LNCaP clone FGC (cell line): ENCODE results near the gene MTG2.

ENCODE experiments used
- DNase-seq: peaks from one replicate; pipeline ENCODE4 v3.0.0-alpha.2; 2011; ENCODE audit warnings: low read depth
- H3K4me3 ChIP-seq: 2 replicates; pipeline ENCODE4 v1.5.1; 2011; ENCODE audit warnings: mild to moderate bottlenecking, low read depth, low read length, control low read depth
- TF ChIP-seq, protein P1 (sequence below): IDR thresholded peaks from 2 replicates; pipeline ENCODE4 v1.5.1; 2012; ENCODE audit warnings: mild to moderate bottlenecking; ENCODE audit not compliant: control insufficient read depth, insufficient read depth; ENCODE audit errors: extremely low read depth

Gene MTG2

DNA sequence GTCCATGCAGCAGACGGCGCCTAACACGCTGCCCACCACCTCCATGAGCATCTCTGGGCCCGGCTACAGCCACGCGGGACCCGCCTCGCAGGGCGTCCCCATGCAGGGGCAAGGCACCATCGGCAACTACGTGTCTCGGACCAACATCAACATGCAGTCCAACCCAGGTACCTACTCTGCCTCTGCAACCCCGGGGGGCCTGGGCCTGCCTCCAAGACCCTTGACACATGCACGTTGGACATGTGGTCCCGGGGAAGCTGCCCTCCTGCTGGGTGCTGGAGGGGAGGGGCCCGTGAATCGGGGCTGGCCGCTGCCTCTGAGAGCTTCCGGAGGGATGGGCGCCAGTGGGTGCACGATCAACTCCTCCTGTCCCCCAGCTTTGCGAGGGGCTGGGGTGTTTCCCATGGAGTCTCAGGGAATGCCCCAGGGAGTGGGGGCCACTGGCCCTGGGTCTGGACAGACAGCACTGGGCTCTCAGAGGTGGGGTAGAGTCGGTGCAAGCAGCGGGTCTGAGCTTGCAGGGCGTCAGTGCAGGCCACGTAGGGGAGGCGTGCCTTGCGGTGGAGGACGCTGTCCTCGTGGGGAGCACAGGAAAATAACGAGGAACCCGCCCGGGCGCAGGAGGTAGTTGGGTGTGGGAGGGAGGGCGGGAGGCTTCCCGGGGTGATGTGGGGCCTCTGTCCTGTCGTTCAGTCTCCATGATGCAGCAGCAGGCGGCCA, 19.9 kb upstream of the MTG2 start:
- no peak overlapping the region for H3K4me3 ChIP-seq
- DNase-seq = no peak
- TF ChIP-seq, protein P1, sequence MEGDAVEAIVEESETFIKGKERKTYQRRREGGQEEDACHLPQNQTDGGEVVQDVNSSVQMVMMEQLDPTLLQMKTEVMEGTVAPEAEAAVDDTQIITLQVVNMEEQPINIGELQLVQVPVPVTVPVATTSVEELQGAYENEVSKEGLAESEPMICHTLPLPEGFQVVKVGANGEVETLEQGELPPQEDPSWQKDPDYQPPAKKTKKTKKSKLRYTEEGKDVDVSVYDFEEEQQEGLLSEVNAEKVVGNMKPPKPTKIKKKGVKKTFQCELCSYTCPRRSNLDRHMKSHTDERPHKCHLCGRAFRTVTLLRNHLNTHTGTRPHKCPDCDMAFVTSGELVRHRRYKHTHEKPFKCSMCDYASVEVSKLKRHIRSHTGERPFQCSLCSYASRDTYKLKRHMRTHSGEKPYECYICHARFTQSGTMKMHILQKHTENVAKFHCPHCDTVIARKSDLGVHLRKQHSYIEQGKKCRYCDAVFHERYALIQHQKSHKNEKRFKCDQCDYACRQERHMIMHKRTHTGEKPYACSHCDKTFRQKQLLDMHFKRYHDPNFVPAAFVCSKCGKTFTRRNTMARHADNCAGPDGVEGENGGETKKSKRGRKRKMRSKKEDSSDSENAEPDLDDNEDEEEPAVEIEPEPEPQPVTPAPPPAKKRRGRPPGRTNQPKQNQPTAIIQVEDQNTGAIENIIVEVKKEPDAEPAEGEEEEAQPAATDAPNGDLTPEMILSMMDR = no peak

DNA sequence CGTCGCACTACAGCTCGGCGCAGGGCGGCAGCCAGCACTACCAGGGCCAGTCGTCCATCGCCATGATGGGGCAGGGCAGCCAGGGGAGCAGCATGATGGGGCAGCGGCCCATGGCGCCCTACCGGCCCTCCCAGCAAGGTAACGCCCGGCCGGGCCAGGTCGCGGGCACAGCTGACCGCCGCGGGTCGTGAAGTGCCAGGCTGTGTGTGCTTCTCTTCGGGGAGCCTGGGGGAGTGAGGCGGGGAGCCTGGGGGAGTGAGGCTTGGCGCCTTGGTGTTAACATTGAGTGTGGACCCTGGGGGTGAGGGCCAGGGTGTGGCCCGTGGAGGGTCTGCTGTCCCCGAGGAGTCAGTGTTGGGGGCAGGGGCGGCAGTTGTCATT, 19.4 kb upstream of the MTG2 start:
- H3K4me3 ChIP-seq = no peak overlapping the region
- TF ChIP-seq, protein P1 = no peak
- DNase-seq = no peak

DNA sequence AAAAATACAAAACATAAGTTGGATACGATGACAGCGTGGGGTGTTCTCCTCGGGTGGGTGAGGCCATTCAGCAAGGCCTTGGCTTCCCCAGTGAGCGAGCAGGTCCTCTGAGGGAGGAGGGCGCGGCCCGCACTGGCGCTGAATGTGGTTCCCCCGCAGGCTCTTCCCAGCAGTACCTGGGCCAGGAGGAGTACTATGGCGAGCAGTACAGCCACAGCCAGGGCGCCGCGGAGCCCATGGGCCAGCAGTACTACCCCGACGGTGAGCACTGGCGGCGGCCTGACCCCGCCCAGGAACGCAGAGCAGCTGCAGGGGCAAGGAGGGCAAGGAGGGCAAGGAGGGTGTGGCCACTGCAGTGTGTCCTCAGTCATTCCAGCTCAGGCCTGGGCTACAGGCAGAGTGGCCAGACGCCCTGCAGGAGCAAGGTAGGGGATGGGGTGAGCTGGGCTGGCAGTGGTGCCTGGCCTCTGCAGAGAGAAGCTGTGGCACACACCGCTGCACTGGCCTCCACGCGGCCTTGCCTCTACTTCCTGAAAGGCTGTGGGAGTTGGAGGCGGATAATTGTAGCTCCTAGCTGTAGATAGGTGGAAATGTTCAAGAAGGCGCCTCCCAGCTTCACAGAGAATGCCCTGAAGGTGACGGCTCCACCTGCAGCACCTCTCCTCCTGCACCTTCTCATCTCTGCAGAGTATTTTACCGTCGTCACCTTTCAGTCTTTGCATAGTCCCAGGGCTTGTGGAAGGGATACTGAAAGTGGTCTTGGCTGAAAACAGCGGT, 18.7 kb upstream of the MTG2 start:
- DNase-seq = no peak
- TF ChIP-seq, protein P1 = no peak
- H3K4me3 ChIP-seq = no peak overlapping the region

DNA sequence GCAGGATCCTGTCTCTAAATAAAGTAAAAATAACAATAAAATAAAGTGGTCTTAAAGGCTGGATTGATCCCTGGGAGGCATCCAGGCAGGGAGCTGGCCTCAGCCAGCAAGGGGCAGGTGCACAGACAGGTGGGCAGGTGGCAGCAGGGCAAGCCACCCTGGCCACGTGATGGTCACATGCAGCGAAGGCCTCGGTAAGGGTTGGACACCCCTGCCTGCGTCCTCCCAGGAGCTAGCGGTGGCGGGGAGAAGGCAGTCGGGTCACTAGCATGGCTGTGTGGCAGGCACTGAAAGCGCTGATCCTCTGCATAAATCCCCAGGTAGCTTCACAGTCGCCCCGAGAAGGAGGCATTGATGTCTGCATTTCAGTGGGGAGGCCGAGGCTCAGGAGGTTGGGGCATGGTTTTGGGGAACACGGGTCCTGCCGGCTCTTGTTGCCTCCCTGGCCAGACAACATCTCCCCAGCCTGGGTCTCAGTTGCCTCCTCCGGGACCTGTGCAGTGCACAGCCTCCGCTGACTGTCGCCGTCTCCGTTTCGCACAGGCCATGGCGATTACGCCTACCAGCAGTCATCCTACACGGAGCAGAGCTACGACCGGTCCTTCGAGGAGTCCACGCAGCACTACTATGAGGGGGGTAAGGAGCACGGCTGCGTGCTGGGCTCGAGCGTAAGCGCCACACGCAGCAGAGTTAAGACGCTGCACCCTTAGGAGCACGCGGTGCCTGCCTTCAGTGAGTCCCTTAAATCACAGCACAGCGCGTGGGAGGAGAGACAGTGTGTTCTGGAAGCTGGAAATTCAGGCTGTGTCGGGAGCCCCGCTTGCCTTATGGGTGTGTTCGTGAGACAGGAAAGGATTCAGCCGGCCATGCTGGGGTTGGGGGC, 17.7 kb upstream of the MTG2 start:
- H3K4me3 ChIP-seq = no peak overlapping the region
- TF ChIP-seq, protein P1 = no peak
- DNase-seq = no peak

DNA sequence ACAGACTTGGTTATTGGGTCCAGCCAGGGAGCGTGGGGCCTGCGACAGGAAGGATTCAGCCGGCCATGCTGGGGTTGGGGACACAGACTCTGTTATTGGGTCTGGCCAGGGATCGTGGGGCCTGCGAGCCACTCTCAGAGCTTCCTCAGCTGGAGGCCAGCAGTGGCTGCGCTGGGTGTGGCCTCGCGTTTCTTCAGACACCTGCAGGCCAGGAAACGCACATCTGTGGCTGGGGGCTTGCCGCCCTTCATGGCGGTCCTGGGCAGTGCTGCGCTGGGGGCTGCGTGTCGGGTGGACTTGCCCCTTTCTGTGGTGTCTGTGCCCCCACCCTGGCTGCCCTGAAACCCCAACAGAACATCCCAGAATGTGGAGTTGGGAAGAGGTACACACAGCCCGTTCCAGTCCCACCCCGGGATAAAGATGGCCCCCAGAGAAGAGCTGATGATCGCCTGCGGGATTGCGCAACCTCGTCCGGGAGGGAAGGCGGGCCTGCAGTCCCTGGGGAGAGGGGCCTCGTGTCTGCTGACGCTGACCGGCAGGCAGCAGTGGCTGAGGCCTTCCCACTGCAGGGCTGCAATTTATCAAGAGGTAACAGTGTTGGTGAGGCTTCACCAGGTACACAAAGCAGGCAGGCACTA, 16.9 kb upstream of the MTG2 start:
- no peak for DNase-seq
- TF ChIP-seq, protein P1 = no peak
- H3K4me3 ChIP-seq = no peak overlapping the region

DNA sequence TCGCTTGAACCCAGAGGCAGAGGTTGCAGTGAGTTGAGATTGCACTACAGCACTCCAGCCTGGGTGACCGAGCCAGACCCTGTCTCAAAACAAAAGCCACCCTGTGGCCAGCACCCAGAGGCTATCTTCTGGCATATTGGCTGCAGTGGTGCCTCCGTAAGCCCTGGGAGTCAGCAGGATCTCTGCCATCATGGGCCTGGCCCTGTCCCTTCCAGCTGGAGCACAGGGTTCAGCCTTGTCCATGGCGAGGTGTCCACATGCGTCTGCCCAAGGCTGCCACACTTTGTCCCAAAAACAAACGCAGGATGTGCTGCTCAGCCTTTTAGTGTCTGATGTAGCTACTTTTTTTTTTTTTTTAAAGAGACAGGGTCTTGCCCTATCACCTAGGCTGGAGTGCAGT, 15.4 kb upstream of the MTG2 start:
- TF ChIP-seq, protein P1 = no peak
- DNase-seq = no peak
- H3K4me3 ChIP-seq = no peak overlapping the region
